KMS-11 (cell line): Measurements from ENCODE around the gene PLP1.

Experiments used
- H2AFZ ChIP-seq: fragments of 200-600 bp; sonication (generic); 2 replicates; pipeline ENCODE4 v1.6.1; 2016; ENCODE audit warnings: antibody characterized with exemption, mixed run types, low read depth
- H3K27ac ChIP-seq: fragments of 200-600 bp; sonication (generic); 2 replicates; pipeline ENCODE4 v1.6.1; 2016; ENCODE audit warnings: mild to moderate bottlenecking, mixed run types
- H3K27me3 ChIP-seq: fragments of 200-600 bp; sonication (generic); 2 replicates; pipeline ENCODE4 v1.6.1; 2017; ENCODE audit warnings: mild to moderate bottlenecking, low read depth, mixed run types, moderate library complexity; ENCODE audit not compliant: insufficient read depth
- H3K36me3 ChIP-seq: fragments of 200-600 bp; sonication (generic); 2 replicates; pipeline ENCODE4 v1.6.1; 2017; ENCODE audit warnings: mild to moderate bottlenecking, mixed run types; ENCODE audit not compliant: insufficient read depth
- H3K4me1 ChIP-seq: fragments of 200-600 bp; sonication (generic); 2 replicates; pipeline ENCODE4 v1.6.1; 2016; ENCODE audit warnings: mild to moderate bottlenecking, low read depth, mixed run types; ENCODE audit not compliant: poor library complexity, severe bottlenecking
- H3K4me2 ChIP-seq: fragments of 200-600 bp; sonication (generic); 2 replicates; pipeline ENCODE4 v1.7.0; 2016; ENCODE audit warnings: mild to moderate bottlenecking, mixed run types
- H3K4me3 ChIP-seq: fragments of 200-600 bp; sonication (generic); IDR thresholded peaks from 2 replicates; pipeline ENCODE4 v1.6.1; 2017; ENCODE audit warnings: low read depth, low read length, mixed read lengths; ENCODE audit not compliant: insufficient read depth
- H3K79me2 ChIP-seq: fragments of 200-600 bp; sonication (generic); 2 replicates; pipeline ENCODE4 v1.6.1; 2016; ENCODE audit warnings: low read depth, mixed run types; ENCODE audit not compliant: insufficient read depth
- H3K9ac ChIP-seq: fragments of 200-600 bp; sonication (generic); 2 replicates; pipeline ENCODE4 v1.6.1; 2016; ENCODE audit warnings: mild to moderate bottlenecking, mixed run types
- H4K20me1 ChIP-seq: fragments of 200-600 bp; sonication (generic); 2 replicates; pipeline ENCODE4 v1.6.1; 2016; ENCODE audit warnings: mild to moderate bottlenecking, mixed run types; ENCODE audit not compliant: insufficient read depth
- TF ChIP-seq, protein P1 (sequence below): fragments of 200-600 bp; sonication (generic); conservative IDR thresholded peaks from 2 replicates; pipeline ENCODE4 v1.6.1; 2017; ENCODE audit warnings: low read depth, mild to moderate bottlenecking, antibody characterized with exemption, low read length, moderate library complexity, mixed read lengths

The PLP1 gene

GRCh38 chrX:103793545-103793940, 16.9 kb downstream of the PLP1 start:
- H3K27ac ChIP-seq = no peak overlapping the region
- H3K36me3 ChIP-seq = no peaks in the 10 kb centered on the region
- no peak overlapping the region for H3K9ac ChIP-seq
- H3K4me1 ChIP-seq = peaks cover 3% of the 10 kb centered on the region
- no peaks in the 10 kb centered on the region for H3K79me2 ChIP-seq
- H2AFZ ChIP-seq = no peak overlapping the region
- H3K27me3 ChIP-seq = no peaks in the 10 kb centered on the region
- no peaks in the 10 kb centered on the region for H4K20me1 ChIP-seq
- TF ChIP-seq, protein P1, sequence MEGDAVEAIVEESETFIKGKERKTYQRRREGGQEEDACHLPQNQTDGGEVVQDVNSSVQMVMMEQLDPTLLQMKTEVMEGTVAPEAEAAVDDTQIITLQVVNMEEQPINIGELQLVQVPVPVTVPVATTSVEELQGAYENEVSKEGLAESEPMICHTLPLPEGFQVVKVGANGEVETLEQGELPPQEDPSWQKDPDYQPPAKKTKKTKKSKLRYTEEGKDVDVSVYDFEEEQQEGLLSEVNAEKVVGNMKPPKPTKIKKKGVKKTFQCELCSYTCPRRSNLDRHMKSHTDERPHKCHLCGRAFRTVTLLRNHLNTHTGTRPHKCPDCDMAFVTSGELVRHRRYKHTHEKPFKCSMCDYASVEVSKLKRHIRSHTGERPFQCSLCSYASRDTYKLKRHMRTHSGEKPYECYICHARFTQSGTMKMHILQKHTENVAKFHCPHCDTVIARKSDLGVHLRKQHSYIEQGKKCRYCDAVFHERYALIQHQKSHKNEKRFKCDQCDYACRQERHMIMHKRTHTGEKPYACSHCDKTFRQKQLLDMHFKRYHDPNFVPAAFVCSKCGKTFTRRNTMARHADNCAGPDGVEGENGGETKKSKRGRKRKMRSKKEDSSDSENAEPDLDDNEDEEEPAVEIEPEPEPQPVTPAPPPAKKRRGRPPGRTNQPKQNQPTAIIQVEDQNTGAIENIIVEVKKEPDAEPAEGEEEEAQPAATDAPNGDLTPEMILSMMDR = no peak
- no peak overlapping the region for H3K4me2 ChIP-seq
- H3K4me3 ChIP-seq = no peak overlapping the region

DNA sequence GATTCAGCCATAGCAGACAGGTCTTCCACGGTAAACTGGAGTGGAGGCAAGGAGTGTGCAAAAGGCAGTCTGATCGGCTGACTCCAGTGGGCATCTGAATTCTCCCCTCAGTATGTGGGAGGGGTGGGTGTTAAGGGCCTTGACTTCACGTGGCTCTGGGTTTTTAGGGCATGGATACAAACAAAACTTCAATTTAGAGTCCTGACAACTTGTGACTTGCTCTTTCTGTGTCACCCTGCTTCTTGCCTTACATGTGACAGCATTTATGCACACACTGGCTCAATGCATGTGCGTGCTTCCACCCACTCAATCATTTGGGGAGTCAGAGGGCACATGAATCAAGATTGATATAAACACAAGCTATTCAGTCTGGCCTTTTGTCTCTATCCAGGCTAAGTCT, 17.5 kb downstream of the PLP1 start:
- Histone ChIP-seq H3K4me1 (peaks cover 3% of the 10 kb centered on the region), H3K27me3 (no peaks in the 10 kb centered on the region), H3K4me2 (no peak overlapping the region), H4K20me1 (no peaks in the 10 kb centered on the region), H3K36me3 (no peaks in the 10 kb centered on the region), H3K27ac (no peak overlapping the region), H2AFZ (no peak overlapping the region), H3K4me3 (no peak overlapping the region), H3K79me2 (no peaks in the 10 kb centered on the region), H3K9ac (no peak overlapping the region)
- TF ChIP-seq, protein P1 = no peak

DNA sequence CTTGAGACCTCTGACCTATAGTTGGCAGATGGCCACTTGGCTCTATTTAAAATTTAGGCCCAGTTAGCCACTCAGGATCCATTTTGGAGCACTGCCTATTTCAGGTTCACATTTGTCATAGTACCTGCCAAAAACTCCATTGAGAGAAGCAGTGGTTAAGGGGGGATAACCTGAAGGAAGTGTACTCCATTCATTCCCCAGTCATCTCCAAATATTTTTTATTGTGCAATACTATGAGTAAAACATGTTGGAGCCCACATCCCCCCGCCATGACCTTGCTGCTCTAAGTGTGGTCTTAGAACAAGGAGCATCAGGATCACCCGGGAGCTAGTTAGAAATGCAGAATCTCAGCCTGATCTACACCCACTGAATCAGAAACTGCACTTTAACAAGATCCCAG, 21.1 kb downstream of the PLP1 start:
- no peaks in the 10 kb centered on the region for H4K20me1 ChIP-seq
- no peaks in the 10 kb centered on the region for H3K27me3 ChIP-seq
- no peaks in the 10 kb centered on the region for H3K79me2 ChIP-seq
- H2AFZ ChIP-seq = no peak overlapping the region
- no peak overlapping the region for H3K27ac ChIP-seq
- no peak overlapping the region for H3K9ac ChIP-seq
- no peaks in the 10 kb centered on the region for H3K36me3 ChIP-seq
- peaks cover 28% of the 10 kb centered on the region for H3K4me1 ChIP-seq
- H3K4me3 ChIP-seq = no peak overlapping the region
- no peak overlapping the region for H3K4me2 ChIP-seq
- TF ChIP-seq, protein P1 = no peak

DNA sequence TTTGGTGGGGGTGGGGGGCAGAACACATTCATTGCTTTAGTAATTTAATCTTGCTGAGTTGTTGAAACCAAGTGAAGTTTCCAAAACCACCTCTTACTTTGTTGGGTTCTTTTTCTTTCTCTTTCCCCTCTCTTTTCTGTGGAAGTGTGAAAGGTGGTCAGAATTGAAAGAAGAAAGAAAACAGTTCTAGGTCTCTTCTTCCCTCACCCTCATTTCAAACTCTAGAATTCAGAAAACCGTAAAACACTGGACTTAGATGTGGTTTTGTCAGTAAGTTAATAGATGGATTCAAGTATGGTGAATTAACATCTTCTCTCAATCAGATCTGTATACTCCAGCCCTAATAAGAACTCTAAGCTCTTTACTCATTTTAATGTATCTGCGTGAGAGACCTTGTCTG, 23.7 kb downstream of the PLP1 start:
- Histone ChIP-seq H3K27me3 (no peaks in the 10 kb centered on the region), H3K9ac (no peak overlapping the region), H2AFZ (no peak overlapping the region), H4K20me1 (no peaks in the 10 kb centered on the region), H3K36me3 (no peaks in the 10 kb centered on the region), H3K79me2 (no peaks in the 10 kb centered on the region), H3K27ac (peak overlapping the region; percentile 45; the same call in 1 of the 2 replicates), H3K4me3 (no peak overlapping the region), H3K4me2 (peak overlapping the region; percentile 57), H3K4me1 (peaks cover 26% of the 10 kb centered on the region)
- TF ChIP-seq, protein P1 = no peak
